ENCODE data around the gene NUCB1. TPM values are rescaled to one million over a fixed set of nuclear protein-coding genes. Genes with fewer than 3 reads are reported as not detected.

The NUCB1 gene
- polyA plus RNA-seq, 3 donors from 2014 or later, result 76.7 to 219 (median 89.7) TPM

GRCh38 chr19:48959341-48960239 lies 59.5 kb downstream of the NUCB1 start:
- Mint-ChIP-seq H3K4me3 (no peak overlapping the region), H3K27ac (no peak overlapping the region), H3K27me3 (ENCODE audit: low read depth in 3 of 3) (peaks cover 5 to 12% (median 6%) of the 10 kb centered on the region in 3 donors), H3K36me3 (peaks cover 3 to 7% (median 4%) of the 10 kb centered on the region in 3 donors), H3K9me3 (no peaks in the 10 kb centered on the region), H3K4me1 (peaks cover 51 to 57% of the 10 kb centered on the region in 2 donors)
- DNase-seq, result no peak

- H3K27me3 Mint-ChIP-seq (ENCODE audit: low read depth in 3 of 3), result peaks cover 14 to 18% (median 18%) of the 10 kb centered on the region in 3 donors
- peaks cover 3 to 7% (median 4%) of the 10 kb centered on the region in 3 donors for H3K36me3 Mint-ChIP-seq
- no peaks in the 10 kb centered on the region for H3K9me3 Mint-ChIP-seq
- DNase-seq, result no peak
- peaks cover 56 to 60% of the 10 kb centered on the region in 2 donors for H3K4me1 Mint-ChIP-seq
- peak overlapping the region in 3 of 6 donors; percentile 51 to 82 (median 69) for H3K27ac Mint-ChIP-seq
- no peak overlapping the region for H3K4me3 Mint-ChIP-seq
Observed at GRCh38 chr19:48961051-48961649, 61.0 kb downstream of the NUCB1 start.

- DNase-seq, result no peak
- Mint-ChIP-seq H3K36me3 (peaks cover 0 to 4% (median 4%) of the 10 kb centered on the region in 3 donors), H3K27me3 (ENCODE audit: low read depth in 3 of 3) (peaks cover 14 to 20% (median 18%) of the 10 kb centered on the region in 3 donors), H3K9me3 (no peaks in the 10 kb centered on the region), H3K4me3 (peak overlapping the region in 3 of 5 donors; percentile 58 to 65 (median 62)), H3K27ac (peak overlapping the region; percentile 35 to 98 (median 84)), H3K4me1 (peaks cover 58 to 61% of the 10 kb centered on the region in 2 donors)
Observed at GRCh38 chr19:48961673-48962028, 61.5 kb downstream of the NUCB1 start.

GRCh38 chr19:48962029-48962848 lies 62.1 kb downstream of the NUCB1 start:
- Mint-ChIP-seq H3K4me1 (peaks cover 59 to 60% of the 10 kb centered on the region in 2 donors), H3K36me3 (no peaks in the 10 kb centered on the region), H3K27ac (peak overlapping the region; percentile 76 to 98 (median 94)), H3K4me3 (peak overlapping the region; percentile 55 to 100 (median 65)), H3K9me3 (no peaks in the 10 kb centered on the region), H3K27me3 (ENCODE audit: low read depth in 3 of 3) (peaks cover 14 to 20% (median 18%) of the 10 kb centered on the region in 3 donors)
- DNase-seq, result peak; percentile 23 to 36 (median 35)

- no peaks in the 10 kb centered on the region for H3K9me3 Mint-ChIP-seq
- peaks cover 14 to 20% (median 18%) of the 10 kb centered on the region in 3 donors for H3K27me3 Mint-ChIP-seq (ENCODE audit: low read depth in 3 of 3)
- peak overlapping the region; percentile 51 to 100 (median 55) for H3K4me3 Mint-ChIP-seq
- H3K36me3 Mint-ChIP-seq, result peaks cover 0 to 3% (median 0%) of the 10 kb centered on the region in 3 donors
- DNase-seq, result no peak
- H3K27ac Mint-ChIP-seq, result peak overlapping the region; percentile 76 to 98 (median 94)
- peaks cover 54 to 59% of the 10 kb centered on the region in 2 donors for H3K4me1 Mint-ChIP-seq
Observed at GRCh38 chr19:48962849-48963165, 62.7 kb downstream of the NUCB1 start.

GRCh38 chr19:48963371-48964204 lies 63.5 kb downstream of the NUCB1 start:
- Mint-ChIP-seq H3K36me3 (peaks cover 0 to 9% (median 0%) of the 10 kb centered on the region in 3 donors), H3K27me3 (ENCODE audit: low read depth in 3 of 3) (peaks cover 14 to 20% (median 18%) of the 10 kb centered on the region in 3 donors), H3K27ac (peak overlapping the region; percentile 82 to 98 (median 94)), H3K4me3 (peak overlapping the region; percentile 89 to 100 (median 96)), H3K9me3 (no peaks in the 10 kb centered on the region), H3K4me1 (peaks cover 54 to 59% of the 10 kb centered on the region in 2 donors)
- peak; percentile 27 to 34 (median 30) for DNase-seq

- no peak for DNase-seq
- H3K9me3 Mint-ChIP-seq, result no peaks in the 10 kb centered on the region
- peaks cover 54 to 59% of the 10 kb centered on the region in 2 donors for H3K4me1 Mint-ChIP-seq
Observed at GRCh38 chr19:48964205-48965039, 64.3 kb downstream of the NUCB1 start.

GRCh38 chr19:48965040-48965805 lies 65.1 kb downstream of the NUCB1 start, which contains the start of gene FTL:
Gene FTL, plus strand, starts transcription at chr19:48965309. Its CDS starts 199 bp downstream, at chr19:48965508.
- Mint-ChIP-seq H3K27me3 (ENCODE audit: low read depth in 3 of 3) (peaks cover 14 to 20% (median 18%) of the 10 kb centered on the region in 3 donors), H3K36me3 (peaks cover 0 to 14% (median 0%) of the 10 kb centered on the region in 3 donors), H3K9me3 (no peaks in the 10 kb centered on the region), H3K4me1 (peaks cover 54 to 59% of the 10 kb centered on the region in 2 donors), H3K4me3 (peak within 1 kb of the TSS; percentile 89 to 100 (median 96)), H3K27ac (peak within 1 kb of the TSS; percentile 94 to 98 (median 97))
- peak; percentile 89 to 92 (median 90) for DNase-seq

More at GRCh38 chr19:48964205-48965039, 64.3 kb downstream of the NUCB1 start:
- Mint-ChIP-seq H3K27me3 (ENCODE audit: low read depth in 3 of 3) (peaks cover 14 to 20% (median 18%) of the 10 kb centered on the region in 3 donors), H3K4me3 (peak overlapping the region; percentile 89 to 100 (median 96)), H3K36me3 (peaks cover 0 to 12% (median 0%) of the 10 kb centered on the region in 3 donors), H3K27ac (peak overlapping the region; percentile 81 to 98 (median 94))

GRCh38 chr19:48965806-48966540 lies 65.9 kb downstream of the NUCB1 start:
- DNase-seq, result peak; percentile 83
- Mint-ChIP-seq H3K4me3 (peak overlapping the region; percentile 89 to 100 (median 96)), H3K27me3 (ENCODE audit: low read depth in 3 of 3) (peaks cover 14 to 20% (median 18%) of the 10 kb centered on the region in 3 donors), H3K36me3 (peaks cover 0 to 16% (median 0%) of the 10 kb centered on the region in 3 donors), H3K27ac (peak overlapping the region; percentile 94 to 98 (median 97)), H3K4me1 (peaks cover 54 to 61% of the 10 kb centered on the region in 2 donors), H3K9me3 (no peaks in the 10 kb centered on the region)

GRCh38 chr19:48966541-48967345 lies 66.6 kb downstream of the NUCB1 start:
- Mint-ChIP-seq H3K4me3 (peak overlapping the region; percentile 89 to 100 (median 96)), H3K27me3 (ENCODE audit: low read depth in 3 of 3) (peaks cover 14 to 20% (median 18%) of the 10 kb centered on the region in 3 donors), H3K27ac (peak overlapping the region; percentile 94 to 98 (median 97)), H3K4me1 (peaks cover 52 to 59% of the 10 kb centered on the region in 2 donors), H3K9me3 (no peaks in the 10 kb centered on the region), H3K36me3 (peaks cover 0 to 18% (median 0%) of the 10 kb centered on the region in 3 donors)
- DNase-seq, result peak in 1 of 3 donors; percentile 25
